Stimulated activated CD4-positive, alpha-beta T cell treated with anti-CD3 and anti-CD28 coated beads, Interleukin-12 subunit alpha, Interleukin-12 subunit beta, amount 100 ng/mL, for 4 hours (primary cell): ENCODE measurements around the gene FSIP1.
A peak's percentile ranks its signal among the peaks of the same experiment; 100 is the strongest.
"Not testable (repeated sequence)": the region's sequence is repeated elsewhere in the genome, so short reads cannot be mapped to it uniquely, and the experiment has no call there.

Source experiments
- DNase-seq: peaks from one replicate; pipeline ENCODE4 v3.0.0-alpha.2; 2020

Gene FSIP1

DNA sequence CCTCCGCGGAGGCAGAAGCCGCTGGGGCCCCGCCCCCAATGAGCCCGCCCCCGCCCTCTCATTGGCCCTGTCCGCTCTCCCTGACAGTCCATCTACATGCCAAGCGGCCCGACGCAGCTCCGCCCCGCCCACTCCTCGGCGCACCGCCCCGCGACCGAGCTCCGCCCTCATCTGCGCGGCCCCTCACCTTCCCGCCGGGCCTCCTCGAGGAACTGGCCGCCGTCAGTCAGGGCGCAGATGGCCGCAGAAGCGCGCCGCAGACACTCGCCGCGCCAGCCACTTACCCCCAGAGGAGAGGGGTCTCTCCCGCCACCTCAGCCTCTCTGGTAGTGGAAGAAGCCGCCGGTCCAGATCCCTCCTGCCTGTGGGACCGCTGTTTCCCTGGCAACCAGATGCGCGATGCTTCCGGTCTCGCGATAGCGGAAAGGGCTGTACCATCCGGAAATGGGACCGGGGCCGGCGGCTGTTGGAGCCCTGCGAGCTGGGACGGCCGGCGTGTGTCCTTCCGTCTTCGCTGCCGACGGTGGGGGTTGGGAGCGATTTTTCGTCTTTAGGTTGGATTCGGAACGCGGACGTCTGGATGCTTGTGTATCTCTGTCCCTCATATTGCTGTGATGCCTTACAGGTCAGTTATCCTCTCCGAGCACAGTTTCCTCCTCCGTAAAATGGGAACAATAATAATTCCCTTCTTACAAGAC is at the start of gene FSIP1:
FSIP1 (minus strand) TSS at position 401 of the 698 bp plus-strand sequence. CDS start 6,317 bp downstream, outside the sequence.
- DNase-seq, result peak; percentile 95

DNA sequence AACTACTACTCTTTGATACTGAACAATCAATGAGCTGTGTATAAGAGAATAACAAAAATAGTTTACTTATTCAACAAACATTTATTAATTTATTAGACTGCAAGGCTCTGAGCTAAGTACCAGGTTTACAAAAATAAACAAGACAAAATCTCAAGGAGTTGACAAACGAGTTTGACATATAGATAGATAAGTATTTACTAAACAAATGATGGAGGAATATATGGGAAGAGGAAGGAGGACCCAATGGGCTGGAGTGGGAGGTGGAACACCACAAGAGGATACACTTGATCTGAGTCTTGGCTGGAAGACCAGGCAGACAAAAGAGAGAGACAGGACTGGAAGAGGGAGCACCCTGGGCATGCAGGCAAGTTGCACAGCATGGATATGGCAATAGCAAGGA is 47.5 kb upstream of the FSIP1 start:
- DNase-seq, result no peak

DNA sequence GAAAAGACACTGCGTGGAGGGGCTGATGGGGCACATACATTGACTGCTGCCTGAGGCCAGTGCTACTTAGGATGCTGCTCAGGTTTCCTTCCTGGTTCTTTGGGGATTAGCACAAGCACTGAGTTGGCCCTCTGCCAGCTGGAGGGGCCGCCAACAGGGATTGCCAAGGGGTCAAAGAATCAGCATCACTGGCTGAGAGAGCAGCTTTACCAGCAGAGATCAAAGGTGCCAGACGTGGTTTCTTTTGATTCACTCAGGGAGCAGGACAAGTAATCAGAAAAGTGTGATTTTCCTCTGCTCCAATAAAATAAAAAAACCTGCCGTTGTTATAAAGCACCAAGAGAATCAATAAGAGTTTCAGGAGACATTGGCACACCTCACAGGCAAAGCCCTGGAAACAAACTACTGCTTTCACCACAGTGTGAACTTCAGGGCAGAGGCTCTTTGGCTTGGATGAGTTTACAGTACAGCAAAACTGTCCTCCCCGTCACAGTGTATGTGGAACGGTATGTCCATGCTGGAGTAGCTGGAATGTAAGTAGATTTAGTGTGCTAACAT is 45.8 kb upstream of the FSIP1 start:
- no peak for DNase-seq

DNA sequence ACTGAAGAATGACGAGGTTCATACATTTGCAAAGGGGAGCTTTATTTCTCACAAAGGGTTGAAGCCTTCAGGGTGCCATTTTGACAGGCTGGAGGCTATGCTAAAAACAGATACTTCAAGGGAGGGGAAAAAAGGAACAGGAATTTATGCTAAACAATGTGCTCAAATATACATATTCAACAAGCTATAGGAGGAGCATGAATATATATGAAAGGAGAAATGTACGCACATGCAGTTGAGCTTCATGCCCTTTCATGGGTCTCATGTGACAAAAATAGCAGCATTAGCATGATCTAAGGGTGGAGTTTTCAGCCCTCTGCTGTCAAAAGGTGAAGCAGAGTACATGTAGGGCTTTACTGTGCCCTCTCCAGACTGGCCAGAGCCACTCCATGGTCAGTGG is 44.3 kb upstream of the FSIP1 start:
- DNase-seq, result no peak

DNA sequence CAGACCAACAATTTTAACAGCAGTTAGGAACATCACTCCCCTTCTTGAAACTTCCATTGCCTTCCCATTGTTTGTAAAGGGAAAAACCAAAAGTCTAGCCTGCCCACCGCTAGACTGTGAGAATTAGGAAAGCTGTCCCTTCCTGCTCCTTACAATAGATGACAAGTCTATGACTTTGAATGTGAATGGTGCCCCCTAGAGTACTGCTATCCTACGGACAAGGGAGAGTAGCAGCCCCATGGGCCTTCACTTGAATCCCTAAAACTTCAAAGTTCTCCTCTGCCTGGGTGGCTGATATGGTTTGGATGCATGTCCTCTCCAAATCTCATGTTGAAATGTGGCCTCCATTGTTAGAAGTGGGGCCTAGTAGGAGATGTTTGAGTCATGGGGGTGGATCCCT is 41.0 kb upstream of the FSIP1 start:
- DNase-seq, result no peak

DNA sequence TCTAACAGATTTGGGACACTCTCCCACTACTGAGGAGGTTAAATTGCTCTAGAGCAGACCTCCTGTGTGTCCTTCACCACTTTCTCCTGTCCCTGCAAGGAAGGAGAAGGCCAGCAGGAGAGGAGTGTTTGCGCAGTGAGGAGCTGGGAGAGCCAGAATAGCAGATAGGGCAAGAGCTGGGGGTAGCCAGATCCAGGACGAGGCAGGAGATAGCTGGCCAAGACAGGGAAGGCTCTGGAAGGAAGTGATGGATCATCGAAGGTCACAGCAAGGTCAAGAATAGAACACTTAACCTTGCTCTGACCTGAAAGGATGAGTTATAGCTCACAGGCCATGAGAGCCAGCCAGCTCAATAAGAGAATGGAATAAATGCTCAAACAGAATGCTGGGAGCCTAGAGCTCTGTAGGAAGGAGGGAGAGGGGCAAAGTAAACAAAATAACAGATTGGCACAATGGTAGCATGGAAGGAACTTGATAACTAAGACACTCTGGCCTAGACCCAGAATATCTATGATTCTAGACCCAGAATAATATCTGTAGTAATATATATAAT is 37.5 kb upstream of the FSIP1 start:
- no peak for DNase-seq

DNA sequence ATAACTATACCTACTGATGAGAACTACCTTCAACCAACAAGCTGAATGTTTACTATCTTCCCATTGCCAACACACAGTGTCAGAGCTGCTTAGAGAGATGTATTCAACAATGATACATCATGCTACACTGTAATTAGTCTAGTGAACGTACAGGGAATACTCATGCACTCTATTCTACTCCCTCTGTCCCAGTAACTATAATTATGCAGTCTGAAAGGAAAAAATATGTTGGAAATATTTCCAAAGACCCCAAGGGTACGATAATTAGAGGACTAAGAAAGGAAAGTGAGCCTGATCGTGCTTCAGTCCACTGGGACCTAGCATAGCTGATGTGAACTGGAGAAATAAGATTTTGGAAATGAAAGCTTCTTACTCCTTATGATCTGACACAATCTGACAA is 36.9 kb upstream of the FSIP1 start:
- no peak for DNase-seq

DNA sequence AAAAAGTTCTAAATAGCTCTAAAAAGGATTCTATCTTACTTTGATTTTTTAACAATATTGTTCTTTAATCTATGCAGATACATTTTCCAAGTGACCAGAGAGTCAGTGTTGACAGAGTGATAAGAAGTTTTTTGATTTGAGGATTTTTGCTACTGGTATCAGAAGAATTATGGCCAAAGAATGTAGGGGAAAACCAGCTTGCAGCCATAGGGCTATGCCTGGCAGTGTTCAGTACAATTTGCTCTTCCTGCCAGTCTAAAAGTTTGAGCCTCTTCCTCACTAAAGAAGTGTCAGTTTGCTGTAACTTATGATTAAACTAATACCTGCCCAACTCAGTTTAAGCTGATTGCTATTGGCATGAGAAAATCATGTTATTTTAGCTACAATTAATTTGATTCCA is 35.3 kb upstream of the FSIP1 start:
- DNase-seq, result no peak

DNA sequence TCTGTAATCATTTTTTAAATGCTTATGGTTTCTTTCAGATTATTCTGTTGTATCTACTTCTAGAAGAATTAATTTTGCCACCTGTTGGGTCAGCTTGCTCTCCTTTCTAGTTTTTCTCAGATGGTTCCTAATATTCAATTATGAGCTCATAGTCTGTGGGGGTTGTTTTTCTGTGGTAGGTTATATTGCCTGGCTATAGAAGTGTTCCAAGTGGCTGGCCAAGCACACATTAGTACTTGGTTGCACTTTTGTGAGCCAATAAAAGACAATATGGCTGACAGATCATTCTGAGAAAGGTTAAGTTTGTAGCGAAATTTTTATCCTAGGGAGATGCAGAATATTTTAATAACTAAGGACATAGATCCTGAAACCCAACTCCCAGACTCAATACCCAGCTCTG is 31.8 kb upstream of the FSIP1 start:
- DNase-seq, result no peak

DNA sequence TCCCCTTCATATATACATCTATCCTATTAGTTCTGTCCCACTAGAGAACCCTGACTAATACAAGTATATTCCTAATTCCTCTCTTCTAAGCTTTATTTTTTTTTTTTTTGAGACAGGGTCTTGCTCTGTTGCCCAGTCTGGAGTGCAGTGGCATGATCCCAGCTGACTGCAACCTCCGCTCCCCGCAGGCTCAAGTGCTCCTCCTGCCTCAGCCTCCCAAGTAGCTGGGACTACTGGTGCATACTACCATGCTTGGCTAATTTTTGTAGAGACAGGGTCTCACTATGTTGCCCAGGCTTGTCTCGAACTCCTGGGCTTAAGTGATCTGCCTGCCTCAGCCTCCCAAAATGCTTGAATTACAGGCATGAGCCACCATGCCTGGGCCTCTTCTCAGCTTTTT is 30.0 kb upstream of the FSIP1 start:
- DNase-seq, result not testable (repeated sequence)

DNA sequence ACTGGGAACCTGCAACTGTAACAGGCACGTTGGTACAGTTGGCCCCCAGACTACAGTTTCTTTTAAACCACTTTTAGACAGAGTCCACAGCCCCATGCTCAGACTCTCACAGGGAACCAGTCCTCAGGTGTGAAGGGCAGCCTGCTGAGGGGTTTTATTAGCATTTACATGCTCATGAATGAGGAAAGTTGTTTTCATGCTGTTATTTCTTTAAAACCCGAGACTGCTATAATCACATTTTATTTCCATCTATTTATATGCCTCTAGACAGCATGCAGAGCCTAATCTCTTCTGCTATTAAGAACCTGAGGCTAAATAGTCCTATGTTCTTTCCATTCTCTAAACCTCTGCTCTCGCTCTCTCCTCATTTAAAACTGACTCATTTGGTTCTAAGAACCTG is 26.3 kb upstream of the FSIP1 start:
- DNase-seq, result no peak

DNA sequence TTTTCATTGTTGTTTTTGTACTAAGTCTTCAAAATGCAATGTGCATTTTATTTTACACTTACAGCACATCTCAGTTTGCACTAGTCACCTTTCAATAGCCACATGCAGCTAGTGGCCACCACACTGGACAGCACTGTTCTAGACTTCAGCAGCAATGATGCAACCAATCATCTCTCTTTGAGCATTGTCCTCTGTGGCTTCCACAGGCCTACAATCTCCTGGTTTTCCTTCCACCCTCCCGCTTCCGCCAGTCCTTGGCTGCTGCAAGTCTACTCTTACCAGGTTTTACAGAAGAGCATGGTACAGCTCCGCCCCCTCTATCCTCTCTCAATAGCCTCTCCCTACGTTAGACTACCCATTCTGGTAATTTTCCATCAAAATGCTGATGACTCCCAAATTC is 25.1 kb upstream of the FSIP1 start:
- DNase-seq, result no peak

DNA sequence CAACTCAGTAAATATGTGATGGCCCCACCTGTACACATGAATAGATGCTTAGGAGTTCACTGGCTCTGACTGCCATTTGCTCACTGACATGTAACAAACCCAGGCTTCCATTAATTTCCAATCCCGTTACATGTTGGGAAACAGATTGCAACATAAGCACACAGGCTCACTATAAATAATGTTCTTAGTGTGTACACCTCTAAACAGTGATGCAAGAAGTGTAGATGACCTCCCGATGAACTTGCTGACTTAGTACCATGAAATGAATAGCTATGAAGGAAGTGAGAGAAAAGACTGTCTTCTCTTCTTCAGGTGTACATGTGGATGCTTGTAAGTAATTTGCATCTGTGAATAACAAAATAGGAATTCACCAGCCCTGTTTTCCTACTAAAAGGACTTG is 21.4 kb upstream of the FSIP1 start:
- no peak for DNase-seq

DNA sequence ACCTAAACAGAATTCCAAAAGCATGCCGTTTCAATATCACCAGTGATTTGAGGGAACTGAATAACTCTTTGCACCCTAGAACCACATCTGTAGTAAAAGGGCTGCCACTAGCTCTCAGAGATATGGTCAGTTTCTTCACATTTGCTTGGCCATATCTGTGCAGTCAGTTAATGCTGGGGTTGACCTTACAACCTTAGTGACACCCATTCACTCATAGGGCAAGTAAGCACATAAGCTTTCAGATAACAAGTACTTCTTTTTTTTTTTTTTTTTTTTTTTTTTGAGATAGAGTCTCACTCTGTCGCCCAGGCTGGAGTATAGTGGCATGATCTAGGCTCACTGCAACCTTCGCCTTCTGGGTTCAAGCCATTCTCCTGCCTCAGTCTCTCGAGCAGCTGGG is 20.4 kb upstream of the FSIP1 start:
- DNase-seq, result no peak

DNA sequence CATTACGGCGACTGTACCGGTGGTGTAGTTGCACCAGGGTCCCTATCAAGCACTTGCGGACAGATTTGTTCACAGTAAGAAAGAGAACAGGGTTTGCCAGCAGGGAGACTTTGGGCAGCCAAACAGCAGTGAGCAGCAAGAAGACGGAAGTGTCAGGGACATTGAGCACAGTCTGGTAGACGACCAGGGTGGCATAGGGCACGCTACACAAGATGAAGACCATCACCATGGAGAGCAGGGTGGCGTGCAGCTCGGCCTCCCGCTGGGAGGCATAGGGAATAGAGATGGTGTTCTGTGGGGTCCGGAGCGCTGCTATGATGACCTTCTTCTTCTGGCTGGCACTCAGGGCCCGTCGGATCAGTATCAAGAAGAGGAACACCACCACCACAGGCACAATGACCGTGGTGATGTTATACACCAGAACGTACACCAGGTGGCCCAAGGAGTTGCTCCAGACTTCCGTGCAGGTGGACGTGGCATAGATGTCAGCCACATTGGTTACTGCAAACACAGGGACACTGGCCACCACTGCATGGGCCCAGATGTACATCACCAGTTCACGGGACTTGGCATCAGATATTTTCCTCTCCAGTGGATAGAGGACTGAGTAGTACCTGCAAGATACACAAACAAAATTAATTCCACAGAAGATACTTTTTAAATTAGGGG is 19.1 kb upstream of the FSIP1 start:
- no peak for DNase-seq

DNA sequence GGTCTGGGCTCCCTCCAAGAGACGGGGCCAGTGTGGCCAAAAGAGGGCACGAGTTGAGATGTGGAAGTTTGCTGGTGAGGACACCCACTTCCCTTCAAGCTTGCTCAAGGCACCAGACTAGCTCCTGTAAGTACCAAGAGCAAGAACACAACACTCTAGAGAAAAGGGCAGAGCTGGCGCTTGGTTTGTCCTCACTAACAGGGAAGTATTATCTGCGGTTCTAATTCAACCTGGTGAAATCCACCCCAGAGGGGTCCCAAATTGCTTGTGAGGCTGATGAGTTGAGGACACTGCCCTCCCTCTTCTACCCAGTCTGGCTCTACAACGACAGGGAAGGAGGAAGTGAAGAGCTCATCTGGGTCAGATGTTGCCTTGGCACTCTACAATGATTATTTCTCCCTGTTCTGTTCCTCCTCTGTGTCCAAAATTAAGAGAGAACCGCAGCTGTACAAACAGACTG is 16.9 kb upstream of the FSIP1 start:
- DNase-seq, result no peak

DNA sequence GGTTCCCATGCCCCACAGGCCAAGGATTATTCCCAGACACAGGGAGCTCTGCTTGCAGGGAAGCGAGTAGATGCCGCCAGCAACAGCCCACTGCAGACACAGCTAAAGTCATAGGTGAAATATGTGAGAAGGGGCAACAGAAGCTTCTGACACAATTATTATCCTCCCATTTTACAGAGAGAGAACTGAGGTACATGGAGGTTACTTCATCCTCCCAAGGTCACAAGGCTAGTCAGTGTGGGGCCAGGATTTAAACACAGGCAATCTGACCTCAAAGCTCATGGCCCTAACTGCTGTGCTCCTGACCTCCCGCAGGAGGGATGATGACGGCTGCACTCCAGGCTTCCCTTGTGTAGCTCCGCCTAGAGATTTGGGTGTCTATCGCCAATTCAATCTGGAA is 15.7 kb upstream of the FSIP1 start:
- no peak for DNase-seq

DNA sequence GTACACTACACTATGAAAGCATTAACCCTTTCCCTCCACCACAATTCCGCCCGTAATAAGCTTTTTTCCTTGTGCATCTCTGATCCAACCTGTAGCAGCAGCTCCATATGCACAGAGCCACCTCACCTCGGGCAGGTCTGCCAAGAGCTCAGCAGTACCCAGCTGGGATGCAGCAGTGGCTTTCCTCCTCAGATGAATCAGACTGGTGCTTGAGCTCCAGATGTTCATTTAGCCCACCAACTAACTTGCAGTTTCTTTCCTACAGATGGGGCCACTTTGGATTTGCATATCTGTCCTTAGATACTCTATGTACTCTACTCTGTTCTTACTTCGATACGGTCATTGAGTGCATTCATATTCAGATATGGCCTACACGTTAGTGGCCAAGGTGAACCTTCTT is 14.8 kb upstream of the FSIP1 start:
- no peak for DNase-seq

DNA sequence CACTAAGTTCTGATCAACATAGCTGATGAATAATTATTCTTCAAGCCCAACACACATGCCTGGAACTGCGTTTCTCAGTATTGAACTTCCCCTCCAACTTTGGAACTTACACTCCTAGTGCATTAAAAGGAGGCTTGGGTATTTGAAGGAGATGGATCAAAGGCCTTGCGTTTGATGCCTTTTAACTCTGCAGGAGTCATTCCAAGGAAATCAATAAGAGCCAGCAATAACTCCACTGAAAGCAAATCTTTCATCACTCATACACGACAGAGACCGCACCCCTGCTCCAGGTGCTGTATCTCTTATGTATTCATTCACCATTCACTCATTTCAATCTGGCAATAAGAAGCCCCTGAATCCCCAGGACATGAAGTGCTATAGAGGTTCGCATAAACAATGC is 14.0 kb upstream of the FSIP1 start:
- DNase-seq, result no peak

DNA sequence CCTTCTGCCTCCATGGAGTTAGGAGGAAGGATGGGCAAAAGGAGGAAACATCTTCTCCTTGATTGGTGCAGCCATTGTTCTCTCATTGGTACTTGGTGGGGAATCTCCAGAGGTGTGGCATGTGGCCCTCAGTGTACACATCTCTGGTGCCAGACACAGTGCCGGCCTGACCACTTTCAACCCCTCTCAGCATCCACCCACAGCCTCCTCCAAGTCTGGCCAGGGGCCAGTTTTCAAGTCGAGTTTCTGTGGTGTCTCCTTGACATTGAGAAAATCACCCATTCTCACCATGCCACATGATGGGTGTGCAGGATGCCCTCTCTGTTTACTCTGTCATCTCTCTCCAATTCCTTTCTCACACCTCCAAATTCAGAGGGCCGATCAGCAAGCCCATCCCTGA is 12.8 kb upstream of the FSIP1 start:
- no peak for DNase-seq

DNA sequence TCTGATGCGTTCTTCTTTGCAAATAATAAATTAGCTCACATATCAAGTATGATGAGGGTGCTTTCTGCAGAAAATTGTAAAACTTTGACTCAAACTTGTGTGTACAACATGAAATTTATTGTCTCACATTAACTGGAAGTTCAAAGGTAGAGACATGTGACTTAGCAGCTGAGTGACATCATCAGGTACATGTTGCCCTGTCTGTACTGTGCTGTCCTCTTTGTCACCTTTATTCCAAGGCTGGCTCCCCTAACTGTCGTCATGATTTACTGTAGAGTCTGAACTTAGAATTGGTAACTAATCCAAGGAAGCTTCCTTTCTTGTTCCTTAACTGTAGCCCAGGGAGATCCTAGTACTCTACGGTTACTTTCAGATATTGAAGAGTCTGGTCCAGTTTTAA is 12.3 kb upstream of the FSIP1 start:
- no peak for DNase-seq

DNA sequence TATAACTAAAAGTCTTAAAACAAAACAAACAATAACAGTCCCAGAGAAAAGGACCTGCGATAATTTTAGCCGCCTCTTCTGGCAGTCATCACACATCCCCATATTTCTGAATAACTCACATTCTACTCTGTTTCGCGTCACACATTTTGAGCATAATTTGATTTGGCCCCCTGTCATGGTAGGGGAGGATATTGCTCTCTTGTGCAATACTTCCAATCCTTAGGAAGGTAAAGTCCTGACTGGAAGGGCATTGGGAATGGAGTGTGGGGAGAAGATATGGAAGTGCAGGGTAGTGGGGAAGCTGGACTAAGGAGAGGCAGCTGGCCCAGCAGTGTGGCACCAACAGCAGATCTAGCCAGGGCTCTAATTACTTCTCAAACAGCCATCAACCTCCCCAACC is 11.3 kb upstream of the FSIP1 start:
- DNase-seq, result no peak

DNA sequence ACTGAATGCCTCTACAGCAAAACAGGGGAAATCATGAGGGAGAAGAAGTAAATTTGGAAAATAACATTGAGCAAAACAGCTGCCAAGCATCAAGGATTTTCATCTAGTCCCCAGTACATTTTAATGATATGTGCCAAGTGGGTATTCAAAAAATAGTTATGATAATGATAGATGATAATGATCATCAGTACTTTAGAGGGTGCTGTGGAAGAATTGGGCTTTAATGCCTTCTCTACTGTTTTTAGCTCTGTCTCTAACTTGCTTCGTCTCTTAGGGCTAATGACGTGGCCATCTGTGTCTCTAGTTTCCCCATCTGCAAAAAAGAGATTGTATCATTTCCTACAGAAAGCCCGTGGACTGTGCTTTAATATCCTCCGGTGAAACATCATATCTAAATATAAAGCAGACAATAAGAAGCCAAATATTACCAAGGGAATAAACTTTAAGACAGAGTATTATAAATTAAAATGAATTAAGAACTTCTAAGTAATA is 10.2 kb upstream of the FSIP1 start:
- DNase-seq, result no peak
